IMR-90 (cell line): ENCODE data around the gene INPP5D. TPM values are rescaled to one million over a fixed set of nuclear protein-coding genes. Genes with fewer than 3 reads are reported as not detected.

ENCODE experiments used
- ATAC-seq: fragments of 200-7000 bp; cut with Tn5 transposase; 2 replicates; pipeline ENCODE4 v1.9.1; 2020; ENCODE audit warnings: low read depth, mild to moderate bottlenecking, moderate library complexity
- BruUV-seq: library from RNA; stranded (reverse); fragments of 400-500 nt; replicated peaks from 2 replicates; lab custom pipeline; 2021; lab: Mats Ljungman, UMichigan
- CTCF ChIA-PET: fragments of 300-600 bp; formaldehyde crosslinking; extraction: SDS; loops from one replicate; lab custom pipeline; 2021; ENCODE audit warnings: antibody characterized with exemption; lab: Yijun Ruan, JAX
- POLR2A ChIA-PET: fragments of 300-600 bp; sonication (Branson Sonifier 250); formaldehyde crosslinking; loops from one replicate; lab custom pipeline; 2022; ENCODE audit warnings: antibody characterized with exemption; ENCODE audit not compliant: unreplicated experiment; lab: Charles Lee
- DNase-seq: peaks from one replicate; pipeline ENCODE4 v3.0.0; 2013
- H2AFZ ChIP-seq: replicated peaks from 2 replicates; pipeline ENCODE3; 2013; ENCODE audit warnings: low read length, mild to moderate bottlenecking; ENCODE audit not compliant: poor library complexity
- H2AK5ac ChIP-seq: 2 replicates; pipeline ENCODE4 v1.6.1; 2013; ENCODE audit warnings: low read depth, low read length, inconsistent platforms
- H2AK9ac ChIP-seq: replicated peaks from 2 replicates; pipeline ENCODE3; 2013; ENCODE audit warnings: mild to moderate bottlenecking, low read depth, low read length, moderate library complexity; ENCODE audit not compliant: poor library complexity
- H2BK120ac ChIP-seq: 2 replicates; pipeline ENCODE4 v1.6.1; 2013; ENCODE audit warnings: low read depth, low read length, inconsistent platforms
- H2BK15ac ChIP-seq: 3 replicates; pipeline ENCODE4 v1.6.1; 2013; ENCODE audit warnings: low read depth, low read length, inconsistent platforms
- H2BK20ac ChIP-seq: 2 replicates; pipeline ENCODE4 v1.6.1; 2013; ENCODE audit warnings: low read depth, mild to moderate bottlenecking, inconsistent platforms, low read length, moderate library complexity
- H2BK5ac ChIP-seq: 2 replicates; pipeline ENCODE4 v1.6.1; 2013; ENCODE audit warnings: mild to moderate bottlenecking, low read depth, low read length, inconsistent platforms; ENCODE audit not compliant: poor library complexity, severe bottlenecking
- H3K14ac ChIP-seq: replicated peaks from 2 replicates; pipeline ENCODE4 v1.6.1; 2013; ENCODE audit warnings: low read depth, low read length, inconsistent platforms
- H3K18ac ChIP-seq: 2 replicates; pipeline ENCODE4 v1.6.1; 2013; ENCODE audit warnings: low read depth, low read length, control low read depth
- H3K23ac ChIP-seq: 2 replicates; pipeline ENCODE4 v1.6.1; 2013; ENCODE audit warnings: low read depth, low read length, inconsistent platforms
- H3K27ac ChIP-seq: 2 replicates; pipeline ENCODE4 v1.5.1; 2013; ENCODE audit warnings: mild to moderate bottlenecking, control low read depth, low read length; ENCODE audit not compliant: insufficient read depth
- H3K27me3 ChIP-seq: 2 replicates; pipeline ENCODE4 v1.6.1; 2013; ENCODE audit warnings: low read length; ENCODE audit not compliant: control insufficient read depth, insufficient read depth
- H3K36me3 ChIP-seq: 2 replicates; pipeline ENCODE4 v1.6.1; 2013; ENCODE audit warnings: low read length, mixed read lengths; ENCODE audit not compliant: control insufficient read depth, insufficient read depth
- H3K4ac ChIP-seq: 2 replicates; pipeline ENCODE4 v1.6.1; 2013; ENCODE audit warnings: low read depth, low read length, inconsistent platforms
- H3K4me1 ChIP-seq: 2 replicates; pipeline ENCODE4 v1.6.1; 2013; ENCODE audit warnings: low read length, mixed read lengths; ENCODE audit not compliant: control insufficient read depth, insufficient read depth
- H3K4me2 ChIP-seq: 2 replicates; pipeline ENCODE4 v1.6.1; 2013; ENCODE audit warnings: low read depth, mild to moderate bottlenecking, control low read depth, low read length, moderate library complexity
- H3K4me3 ChIP-seq: 2 replicates; pipeline ENCODE4 v1.5.1; 2013; ENCODE audit warnings: low read depth, mild to moderate bottlenecking, control low read depth, low read length, moderate library complexity; ENCODE audit not compliant: insufficient read depth
- H3K56ac ChIP-seq: 2 replicates; pipeline ENCODE4 v1.6.1; 2013; ENCODE audit warnings: low read length, inconsistent platforms; ENCODE audit not compliant: insufficient read depth; ENCODE audit errors: extremely low read depth
- H3K79me1 ChIP-seq, 2 experiments: 2 replicates each; pipeline ENCODE4 v1.6.1; 2013; ENCODE audit warnings: low read length in 2 of 2, inconsistent platforms in 1 of 2, low read depth in 1 of 2
- H3K9ac ChIP-seq: 2 replicates; pipeline ENCODE4 v1.6.1; 2013; ENCODE audit warnings: low read depth, low read length, control low read depth
- H3K9me1 ChIP-seq: 2 replicates; pipeline ENCODE4 v1.6.1; 2013; ENCODE audit warnings: low read length, inconsistent platforms; ENCODE audit not compliant: insufficient read depth
- H3K9me3 ChIP-seq: 2 replicates; pipeline ENCODE4 v1.6.1; 2013; ENCODE audit warnings: low read length; ENCODE audit not compliant: control insufficient read depth, insufficient read depth
- H4K20me1 ChIP-seq: 2 replicates; pipeline ENCODE4 v1.6.1; 2013; ENCODE audit warnings: low read length, inconsistent platforms; ENCODE audit not compliant: insufficient read depth
- H4K5ac ChIP-seq: 2 replicates; pipeline ENCODE4 v1.6.1; 2013; ENCODE audit warnings: mild to moderate bottlenecking, low read depth, low read length, control low read depth
- H4K8ac ChIP-seq, 2 experiments: 2 replicates each; pipeline ENCODE4 v1.6.1; 2013; ENCODE audit warnings: low read depth in 2 of 2, low read length in 2 of 2, control low read depth in 1 of 2, inconsistent platforms in 1 of 2
- H4K91ac ChIP-seq: 2 replicates; pipeline ENCODE4 v1.6.1; 2013; ENCODE audit warnings: low read depth, low read length, inconsistent platforms; ENCODE audit not compliant: insufficient read depth
- CHD1 ChIP-seq: IDR thresholded peaks from 2 replicates; pipeline ENCODE4 v1.6.1; 2012; ENCODE audit warnings: low read depth, low read length, improper control_type of control experiment
- ELK1 ChIP-seq: fragments of 150-350 bp; IDR thresholded peaks from 2 replicates; pipeline ENCODE4 v1.6.1; 2016; ENCODE audit warnings: low read depth, mild to moderate bottlenecking, low read length, moderate library complexity, borderline replicate concordance
- FOS ChIP-seq: fragments of 150-350 bp; IDR thresholded peaks from 2 replicates; pipeline ENCODE4 v1.6.1; 2016; ENCODE audit warnings: low read depth, low read length
- MAFK ChIP-seq: IDR thresholded peaks from 2 replicates; pipeline ENCODE4 v1.6.1; 2012; ENCODE audit warnings: low read depth, low read length, improper control_type of control experiment
- POLR2A ChIP-seq: IDR thresholded peaks from 2 replicates; pipeline ENCODE4 v1.6.1; 2012; ENCODE audit warnings: mild to moderate bottlenecking, low read depth, low read length
- RAD21 ChIP-seq: IDR thresholded peaks from 2 replicates; pipeline ENCODE4 v1.6.1; 2012; ENCODE audit warnings: low read length, improper control_type of control experiment
- WGBS, 2 experiments: methylation state at CpG; one replicate each; pipeline versions ENCODE4 v1.1.5 to v1.1.7; 2013; ENCODE audit warnings: missing lambda C conversion rate in 2 of 2; ENCODE audit not compliant: insufficient read length in 1 of 2; ENCODE audit errors: extremely low coverage in 2 of 2; 5-methylcytosine and 5-hydroxymethylcytosine counted together
- dilution Hi-C: fragments of 300-500 bp; cut with HindIII; formaldehyde crosslinking; loops from one replicate; pipeline ENCODE4 v1.14.3; 2018; ENCODE audit warnings: low sequenced_read_pairs; ENCODE audit not compliant: unreplicated experiment
- in situ Hi-C: fragments of 300-500 bp; cut with MboI; formaldehyde crosslinking; loops from 3 replicates; pipeline ENCODE4 v1.14.3; 2019; ENCODE audit warnings: low sequenced_read_pairs, inconsistent platforms, mixed read lengths
- intact Hi-C: fragments of 100-400 bp; cut with micrococcal nuclease; formaldehyde crosslinking; loops from 2 replicates; pipeline ENCODE4 v1.10.0; 2022
- polyA plus RNA-seq, 3 experiments: library from polyadenylated mRNA; depleted of rRNA; stranded (reverse); fragments of >200 nt; gene quantifications; 2 replicates each; pipeline ENCODE4 v1.2.3, GENCODE V29; 2012; ENCODE audit warnings: low replicate concordance in 1 of 3
- total RNA-seq: library from RNA; depleted of rRNA; stranded (reverse); fragments of >200 nt; gene quantifications from 2 replicates; pipeline ENCODE4 v1.2.3, GENCODE V29; 2012

Gene INPP5D
- total and polyA plus RNA-seq, 2 of the 4 experiments (the other 2 are of a cell fraction): 0.18 to 0.29 TPM

- Histone ChIP-seq H4K91ac (no peak overlapping the region), H2BK5ac (no peak overlapping the region), H2AFZ (no peak overlapping the region), H3K23ac (no peak overlapping the region), H4K5ac (no peak overlapping the region), H3K4me2 (no peak overlapping the region), H3K79me1 (no peaks in the 10 kb centered on the region), H2BK15ac (no peak overlapping the region), H3K14ac (no peak overlapping the region), H2AK5ac (no peak overlapping the region), H3K4ac (no peak overlapping the region), H3K27ac (no peak overlapping the region), H3K4me3 (no peak overlapping the region), H3K9me3 (no peaks in the 10 kb centered on the region), H4K20me1 (no peaks in the 10 kb centered on the region), H3K4me1 (peaks cover 4% of the 10 kb centered on the region; the same call in 1 of the 2 replicates), H3K36me3 (no peaks in the 10 kb centered on the region), H3K27me3 (no peaks in the 10 kb centered on the region; the same call in 1 of the 2 replicates), H4K8ac (no peak overlapping the region), H2BK20ac (no peak overlapping the region), H3K18ac (no peak overlapping the region), H3K56ac (no peak overlapping the region), H3K9me1 (no peaks in the 10 kb centered on the region), H2AK9ac (no peak overlapping the region), H3K9ac (no peak overlapping the region), H2BK120ac (no peak overlapping the region)
- intact Hi-C loops (no loop called here), dilution Hi-C loops (no loop called here), in situ Hi-C loops (no loop called here)
- ATAC-seq (no peak), DNase-seq (no peak)
- TF ChIP-seq MAFK: no peak
- no peak for TF ChIP-seq RAD21
- TF ChIP-seq FOS: no peak
- no peak for TF ChIP-seq CHD1
- no peak for TF ChIP-seq POLR2A
- TF ChIP-seq ELK1: no peak
- WGBS, 2 experiments: 85% methylated on average over 3 of the region's 10 CpGs; no CpG with 5 or more reads in 1 of the 2 experiments
- BruUV-seq: no TSS peak
- ChIA-PET POLR2A (no interaction called here), CTCF (interaction anchor here (0.7 to 1.3 kb wide), 2 partner anchors 12 to 15 kb away, joined by 3 read pairs; no protein-coding TSS in a partner anchor)
Measured at GRCh38 chr2:233060980-233061590, 943 bp downstream of the INPP5D start.
